Measurements from ENCODE around the gene DTYMK. TPM values are rescaled to one million over a fixed set of nuclear protein-coding genes. Genes with fewer than 3 reads are reported as not detected.

Gene DTYMK
- total and polyA plus RNA-seq, 2 donors (not counting 3 experiments of a cell fraction or from before 2014, with no cell fraction given) = 67.0 to 104 TPM

GRCh38 chr2:241645915-241646645, 40.5 kb downstream of the DTYMK start:
- ChIA-PET POLR2A (no interaction called here), CTCF (no interaction called here)
- intact Hi-C loops (cut with micrococcal nuclease) = no loop called here
- DNase-seq (ENCODE audit: low read depth, low spot score) (no peak), FAIRE-seq (peak; percentile 15)
- no peak for TF ChIP-seq CTCF (IDR thresholded peaks at IDR 0.05; ENCODE audit: extremely low read depth in 1 of 2, insufficient read depth in 1 of 2, low read depth in 1 of 2, low read length in 2 of 2)
- TF ChIP-seq POLR2A (IDR thresholded peaks at IDR 0.05; ENCODE audit: low read depth, low read length) = no peak
- TF ChIP-seq MYC (IDR thresholded peaks at IDR 0.05; ENCODE audit: low read depth, low read length) = no peak
- TF ChIP-seq EZH2 (IDR thresholded peaks at IDR 0.05; ENCODE audit: borderline replicate concordance, low read depth, low read length, severe bottlenecking) = no peak
- no peak for TF ChIP-seq POLR2AphosphoS5 (IDR thresholded peaks at IDR 0.05; ENCODE audit: insufficient read depth, low read depth, low read length)
- no peak for TF ChIP-seq GATA2 (IDR thresholded peaks at IDR 0.05; ENCODE audit: insufficient read depth, insufficient read length, low read depth, low read length)
- TF ChIP-seq JUN (IDR thresholded peaks at IDR 0.05; ENCODE audit: borderline replicate concordance, insufficient read depth, insufficient read length, low read depth) = no peak
- no peak for TF ChIP-seq FOS (IDR thresholded peaks at IDR 0.05; ENCODE audit: borderline replicate concordance, insufficient read depth, low read length)
- TF ChIP-seq MAX (IDR thresholded peaks at IDR 0.05; ENCODE audit: insufficient read depth, insufficient read length) = no peak
- no peak overlapping the region for H3K4me2 ChIP-seq (ENCODE audit: insufficient read depth, low read length)
- H4K20me1 ChIP-seq (replicated peaks; ENCODE audit: control insufficient read depth, extremely low read depth, insufficient read depth, low read length) = no peaks in the 10 kb centered on the region
- no peak overlapping the region for H3K9ac ChIP-seq (replicated peaks; ENCODE audit: extremely low read depth, insufficient read depth, low read length)
- dilution Hi-C loops (cut with MboI; ENCODE audit: extremely low pct_ligation_motif_present, low sequenced_read_pairs) = no loop called here
- no peak overlapping the region for H2AFZ ChIP-seq (ENCODE audit: low read depth, low read length)
- H3K27ac ChIP-seq (ENCODE audit: insufficient read depth, low read depth, low read length) = no peak overlapping the region
- no TSS peak for BruUV-seq (replicated peaks)
- peaks cover 65% of the 10 kb centered on the region for H3K79me2 ChIP-seq (ENCODE audit: control insufficient read depth, insufficient read depth, low read length)
- H3K36me3 ChIP-seq (ENCODE audit: control insufficient read depth in 2 of 2, extremely low read depth in 1 of 2, insufficient read depth in 2 of 2, low read length in 2 of 2) = no peaks in the 10 kb centered on the region
- H3K9me3 ChIP-seq (replicated peaks; ENCODE audit: control insufficient read depth, insufficient read depth, low read length) = no peaks in the 10 kb centered on the region
- H3K4me1 ChIP-seq (ENCODE audit: control insufficient read depth, extremely low read depth, insufficient read depth, low read length) = no peaks in the 10 kb centered on the region
- no peaks in the 10 kb centered on the region for H3K27me3 ChIP-seq (ENCODE audit: control insufficient read depth in 2 of 2, insufficient read depth in 2 of 2, low read length in 2 of 2)
- H3K4me3 ChIP-seq (replicated peaks in 1 of 3; ENCODE audit: insufficient read depth in 1 of 3, low read depth in 1 of 3, low read length in 3 of 3) = no peak overlapping the region
- no peaks in the 10 kb centered on the region for H3K9me1 ChIP-seq (replicated peaks; ENCODE audit: control insufficient read depth, extremely low read depth, insufficient read depth, low read length)
